ENCODE results near the gene ESRRA.

DNA sequence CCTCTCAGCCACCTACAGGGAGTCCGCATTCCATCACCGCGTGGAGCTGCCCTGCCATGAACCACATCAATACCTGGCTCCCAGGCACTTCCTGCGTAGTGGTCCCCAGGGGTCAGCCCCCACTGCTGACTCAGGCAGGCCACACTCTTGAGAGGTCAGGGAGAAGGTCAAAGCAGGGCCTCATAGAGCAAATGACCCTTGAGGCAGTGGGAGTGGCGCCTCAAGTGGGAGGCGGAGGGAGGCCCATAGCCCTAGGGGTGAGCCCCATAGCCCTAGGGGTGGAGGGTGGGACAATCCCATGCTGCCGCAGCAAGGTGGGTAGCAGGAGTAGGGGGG, 17.6 kb downstream of the ESRRA start:
- no peak for TF ChIP-seq POLR2A (IDR thresholded peaks at IDR 0.05; ENCODE audit: low read depth, low read length)
- no peak for TF ChIP-seq POLR2AphosphoS5 (IDR thresholded peaks at IDR 0.05; ENCODE audit: low read depth, low read length)
